Right renal cortex interstitium (tissue), 3 donors: ENCODE results near the gene VAC14. TPM values are rescaled to one million over a fixed set of nuclear protein-coding genes. Genes with fewer than 3 reads are reported as not detected.

ENCODE experiments used
- DNase-seq, 3 donors: peaks; one replicate each; pipeline ENCODE4 v3.0.0-alpha.2; 2013; ENCODE audit warnings: low read depth in 3 of 3, low spot score in 2 of 3
- polyA plus RNA-seq, 3 donors: library from polyadenylated mRNA; unstranded; fragments of 120-200 nt; gene quantifications; one replicate each; pipeline ENCODE4 v1.2.1, GENCODE V29; 2013; ENCODE audit not compliant: insufficient read length in 3 of 3

VAC14 gene
- polyA plus RNA-seq, 3 donors = 36.1 to 40.2 (median 38.2) TPM

GRCh38 chr16:70786020-70786755, 14.8 kb downstream of the VAC14 start:
- no peak for DNase-seq

GRCh38 chr16:70784692-70785555, 16.0 kb downstream of the VAC14 start:
- no peak for DNase-seq

- DNase-seq = no peak
Observed at GRCh38 chr16:70782237-70782636, 18.7 kb downstream of the VAC14 start.

- no peak for DNase-seq
Observed at GRCh38 chr16:70781800-70782199, 19.2 kb downstream of the VAC14 start.

GRCh38 chr16:70780546-70780945, 20.4 kb downstream of the VAC14 start:
- no peak for DNase-seq

- DNase-seq = no peak
Observed at GRCh38 chr16:70779361-70779760, 21.6 kb downstream of the VAC14 start.

GRCh38 chr16:70778901-70779309, 22.1 kb downstream of the VAC14 start:
- peak; percentile 75 to 78 (median 75) for DNase-seq

GRCh38 chr16:70777973-70778406, 23.0 kb downstream of the VAC14 start:
- no peak for DNase-seq

GRCh38 chr16:70777496-70777895, 23.5 kb downstream of the VAC14 start:
- DNase-seq = no peak

GRCh38 chr16:70775399-70775798, 25.6 kb downstream of the VAC14 start:
- DNase-seq = no peak

GRCh38 chr16:70774261-70774660, 26.7 kb downstream of the VAC14 start:
- no peak for DNase-seq

GRCh38 chr16:70772493-70772892, 28.5 kb downstream of the VAC14 start:
- DNase-seq = no peak

- no peak for DNase-seq
Observed at GRCh38 chr16:70770626-70771552, 30.1 kb downstream of the VAC14 start.

GRCh38 chr16:70770291-70770625, 30.7 kb downstream of the VAC14 start:
- no peak for DNase-seq

- DNase-seq = no peak
Observed at GRCh38 chr16:70769761-70770160, 31.2 kb downstream of the VAC14 start.

- DNase-seq = no peak
Observed at GRCh38 chr16:70769131-70769530, 31.8 kb downstream of the VAC14 start.

- DNase-seq = no peak
Observed at GRCh38 chr16:70768203-70768580, 32.8 kb downstream of the VAC14 start.

GRCh38 chr16:70767377-70768202, 33.4 kb downstream of the VAC14 start:
- DNase-seq = no peak

- no peak for DNase-seq
Observed at GRCh38 chr16:70766658-70767057, 34.3 kb downstream of the VAC14 start.

- no peak for DNase-seq
Observed at GRCh38 chr16:70766176-70766575, 34.8 kb downstream of the VAC14 start.
